ENCODE results near the gene PNPO.

DNA sequence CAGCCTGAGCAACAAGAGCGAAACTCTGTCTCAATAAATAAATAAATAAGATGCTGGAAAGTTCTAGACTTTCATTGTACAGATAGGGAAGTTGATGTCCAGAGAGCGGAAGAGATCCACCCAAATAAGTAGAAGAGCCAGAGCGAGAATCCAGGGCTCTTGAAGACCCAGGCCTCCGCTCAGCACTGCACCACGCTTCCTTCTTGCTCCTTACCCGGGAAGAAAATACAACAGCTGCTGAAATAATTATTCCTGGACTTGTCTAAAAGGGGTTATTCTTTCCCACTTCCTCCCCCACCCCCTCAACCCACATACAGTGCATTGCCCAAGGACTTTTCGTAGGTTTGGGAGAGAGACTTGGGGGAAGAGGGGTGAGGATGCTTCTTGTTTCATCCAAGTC, 56.2 kb downstream of the PNPO start:
- TF ChIP-seq, protein P1, sequence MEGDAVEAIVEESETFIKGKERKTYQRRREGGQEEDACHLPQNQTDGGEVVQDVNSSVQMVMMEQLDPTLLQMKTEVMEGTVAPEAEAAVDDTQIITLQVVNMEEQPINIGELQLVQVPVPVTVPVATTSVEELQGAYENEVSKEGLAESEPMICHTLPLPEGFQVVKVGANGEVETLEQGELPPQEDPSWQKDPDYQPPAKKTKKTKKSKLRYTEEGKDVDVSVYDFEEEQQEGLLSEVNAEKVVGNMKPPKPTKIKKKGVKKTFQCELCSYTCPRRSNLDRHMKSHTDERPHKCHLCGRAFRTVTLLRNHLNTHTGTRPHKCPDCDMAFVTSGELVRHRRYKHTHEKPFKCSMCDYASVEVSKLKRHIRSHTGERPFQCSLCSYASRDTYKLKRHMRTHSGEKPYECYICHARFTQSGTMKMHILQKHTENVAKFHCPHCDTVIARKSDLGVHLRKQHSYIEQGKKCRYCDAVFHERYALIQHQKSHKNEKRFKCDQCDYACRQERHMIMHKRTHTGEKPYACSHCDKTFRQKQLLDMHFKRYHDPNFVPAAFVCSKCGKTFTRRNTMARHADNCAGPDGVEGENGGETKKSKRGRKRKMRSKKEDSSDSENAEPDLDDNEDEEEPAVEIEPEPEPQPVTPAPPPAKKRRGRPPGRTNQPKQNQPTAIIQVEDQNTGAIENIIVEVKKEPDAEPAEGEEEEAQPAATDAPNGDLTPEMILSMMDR (IDR thresholded peaks at IDR 0.05; ENCODE audit: borderline replicate concordance, extremely low read depth, low read length, poor library complexity, severe bottlenecking): no peak
- TF ChIP-seq EZH2 (IDR thresholded peaks at IDR 0.05; ENCODE audit: borderline replicate concordance, low read depth, low read length, severe bottlenecking): no peak
